K562 (cell line): ENCODE data around the gene DDX5. TPM values are rescaled to one million over a fixed set of nuclear protein-coding genes. Genes with fewer than 3 reads are reported as not detected.

Source experiments
- CAMTA2 ChIP-seq: fragments of 250-450 bp; sonication (Bioruptor Pico); conservative IDR thresholded peaks from 2 replicates; pipeline ENCODE4 v1.5.1; 2022
- CREM ChIP-seq: IDR thresholded peaks from 2 replicates; pipeline ENCODE4 v1.6.1; 2014; ENCODE audit warnings: antibody characterized with exemption, low read depth
- ELF1 ChIP-seq: fragments of 200-800 bp; sonication (Bioruptor generic); IDR thresholded peaks from 2 replicates; pipeline ENCODE4 v1.6.1; 2016; ENCODE audit warnings: missing genetic modification characterization, missing compliant biosample characterization
- GABPA ChIP-seq: fragments of 200-800 bp; sonication (Bioruptor generic); conservative IDR thresholded peaks from 2 replicates; pipeline ENCODE4 v1.6.1; 2016; ENCODE audit warnings: low read depth, missing genetic modification characterization, missing compliant biosample characterization
- JUND ChIP-seq, 2 experiments: IDR thresholded peaks; 2 replicates in 1 of 2; 3 replicates in 1 of 2; pipeline ENCODE4 v1.6.1; 2011; ENCODE audit warnings: borderline replicate concordance in 2 of 2, low read depth in 2 of 2, low read length in 2 of 2, improper control_type of control experiment in 1 of 2, missing biosample characterization in 1 of 2, missing genetic modification characterization in 1 of 2, missing genetic modification reagents in 1 of 2
- KAT8 ChIP-seq: fragments of 450-650 bp; IDR thresholded peaks from 2 replicates; pipeline ENCODE4 v1.6.1; 2016; ENCODE audit warnings: low read depth, mild to moderate bottlenecking
- PCBP1 ChIP-seq: fragments of 200-400 bp; formaldehyde crosslinking; IDR thresholded peaks from 2 replicates; pipeline ENCODE4 v1.6.1; 2018; ENCODE audit warnings: mild to moderate bottlenecking, low read depth, low read length; ENCODE audit not compliant: poor library complexity, severe bottlenecking
- STAT6 ChIP-seq: sonication (generic); formaldehyde crosslinking; IDR thresholded peaks from 2 replicates; pipeline ENCODE4 v1.8.1; 2023; ENCODE audit warnings: mild to moderate bottlenecking, missing genetic modification reagents
- ZNF699 ChIP-seq: fragments of 250-450 bp; sonication (Bioruptor Pico); IDR thresholded peaks from 2 replicates; pipeline ENCODE4 v1.8.0; 2021; ENCODE audit warnings: mild to moderate bottlenecking, moderate library complexity; ENCODE audit not compliant: insufficient replicate concordance
- ZZZ3 ChIP-seq: fragments of 450-650 bp; IDR thresholded peaks from 2 replicates; pipeline ENCODE4 v1.6.1; 2016; ENCODE audit warnings: antibody characterized with exemption, mild to moderate bottlenecking, moderate library complexity
- polyA plus RNA-seq, 8 experiments: library from polyadenylated mRNA; depleted of rRNA in 4 of 8; stranded (reverse) in 5 of 8; unstranded in 3 of 8; fragments of >200 nt; fragmentation: Nextera tagmentation in 2 of 8; fragmentation: Illumina TruSeq in 1 of 8; extraction: Ambion mirVana in 2 of 8; extraction: Trizol in 1 of 8; gene quantifications; 2 replicates each; pipeline versions ENCODE4 v1.2.1 to v1.2.3, GENCODE V29; 2011 to 2014; ENCODE audit warnings: inconsistent platforms in 1 of 8, missing spikeins in 1 of 8
- total RNA-seq, 7 experiments: library from RNA; depleted of rRNA in 6 of 7; stranded (reverse); fragments of >200 nt in 6 of 7; fragmentation: Illumina TruSeq in 2 of 7; extraction: Trizol in 2 of 7; gene quantifications; 2 replicates each; pipeline versions ENCODE4 v1.2.1 to v1.2.3, GENCODE V29; 2011 to 2021; ENCODE audit warnings: low replicate concordance in 1 of 7
- TF ChIP-seq, protein P1 (sequence below): IDR thresholded peaks from 2 replicates; pipeline ENCODE4 v1.6.1; 2011; ENCODE audit not compliant: insufficient read length; ENCODE audit errors: extremely low read depth
- TF ChIP-seq, protein P2 (sequence below): fragments of 200-600 bp; sonication (generic); IDR thresholded peaks from one replicate; pipeline ENCODE4 v1.6.1; 2012; ENCODE audit warnings: mild to moderate bottlenecking, low read depth, low read length, inconsistent platforms

Gene DDX5
- total and polyA plus RNA-seq, 9 of the 15 experiments (the other 6 are each of a cell fraction or from before 2014, with no cell fraction given) = 306 to 1,639 (median 604) TPM

- TF ChIP-seq STAT6 (no peak), ZZZ3 (no peak), CAMTA2 (CRISPR knock-in tag) (no peak), ZNF699 (no peak), JUND (IDR thresholded peaks at IDR 0.05; ENCODE audit: borderline replicate concordance, low read depth, low read length) (peak; percentile 38; the same call in 1 of the 2 replicates), JUND (tag; IDR thresholded peaks at IDR 0.05; ENCODE audit: borderline replicate concordance, low read depth, low read length) (peak; percentile 31; the same call in 1 of the 3 replicates), CREM (peak; percentile 65; the same call in 1 of the 2 replicates), KAT8 (no peak), PCBP1 (no peak), ELF1 (tag) (no peak), GABPA (tag) (no peak)
- TF ChIP-seq, protein P1, sequence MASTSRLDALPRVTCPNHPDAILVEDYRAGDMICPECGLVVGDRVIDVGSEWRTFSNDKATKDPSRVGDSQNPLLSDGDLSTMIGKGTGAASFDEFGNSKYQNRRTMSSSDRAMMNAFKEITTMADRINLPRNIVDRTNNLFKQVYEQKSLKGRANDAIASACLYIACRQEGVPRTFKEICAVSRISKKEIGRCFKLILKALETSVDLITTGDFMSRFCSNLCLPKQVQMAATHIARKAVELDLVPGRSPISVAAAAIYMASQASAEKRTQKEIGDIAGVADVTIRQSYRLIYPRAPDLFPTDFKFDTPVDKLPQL = no peak
- TF ChIP-seq, protein P2, sequence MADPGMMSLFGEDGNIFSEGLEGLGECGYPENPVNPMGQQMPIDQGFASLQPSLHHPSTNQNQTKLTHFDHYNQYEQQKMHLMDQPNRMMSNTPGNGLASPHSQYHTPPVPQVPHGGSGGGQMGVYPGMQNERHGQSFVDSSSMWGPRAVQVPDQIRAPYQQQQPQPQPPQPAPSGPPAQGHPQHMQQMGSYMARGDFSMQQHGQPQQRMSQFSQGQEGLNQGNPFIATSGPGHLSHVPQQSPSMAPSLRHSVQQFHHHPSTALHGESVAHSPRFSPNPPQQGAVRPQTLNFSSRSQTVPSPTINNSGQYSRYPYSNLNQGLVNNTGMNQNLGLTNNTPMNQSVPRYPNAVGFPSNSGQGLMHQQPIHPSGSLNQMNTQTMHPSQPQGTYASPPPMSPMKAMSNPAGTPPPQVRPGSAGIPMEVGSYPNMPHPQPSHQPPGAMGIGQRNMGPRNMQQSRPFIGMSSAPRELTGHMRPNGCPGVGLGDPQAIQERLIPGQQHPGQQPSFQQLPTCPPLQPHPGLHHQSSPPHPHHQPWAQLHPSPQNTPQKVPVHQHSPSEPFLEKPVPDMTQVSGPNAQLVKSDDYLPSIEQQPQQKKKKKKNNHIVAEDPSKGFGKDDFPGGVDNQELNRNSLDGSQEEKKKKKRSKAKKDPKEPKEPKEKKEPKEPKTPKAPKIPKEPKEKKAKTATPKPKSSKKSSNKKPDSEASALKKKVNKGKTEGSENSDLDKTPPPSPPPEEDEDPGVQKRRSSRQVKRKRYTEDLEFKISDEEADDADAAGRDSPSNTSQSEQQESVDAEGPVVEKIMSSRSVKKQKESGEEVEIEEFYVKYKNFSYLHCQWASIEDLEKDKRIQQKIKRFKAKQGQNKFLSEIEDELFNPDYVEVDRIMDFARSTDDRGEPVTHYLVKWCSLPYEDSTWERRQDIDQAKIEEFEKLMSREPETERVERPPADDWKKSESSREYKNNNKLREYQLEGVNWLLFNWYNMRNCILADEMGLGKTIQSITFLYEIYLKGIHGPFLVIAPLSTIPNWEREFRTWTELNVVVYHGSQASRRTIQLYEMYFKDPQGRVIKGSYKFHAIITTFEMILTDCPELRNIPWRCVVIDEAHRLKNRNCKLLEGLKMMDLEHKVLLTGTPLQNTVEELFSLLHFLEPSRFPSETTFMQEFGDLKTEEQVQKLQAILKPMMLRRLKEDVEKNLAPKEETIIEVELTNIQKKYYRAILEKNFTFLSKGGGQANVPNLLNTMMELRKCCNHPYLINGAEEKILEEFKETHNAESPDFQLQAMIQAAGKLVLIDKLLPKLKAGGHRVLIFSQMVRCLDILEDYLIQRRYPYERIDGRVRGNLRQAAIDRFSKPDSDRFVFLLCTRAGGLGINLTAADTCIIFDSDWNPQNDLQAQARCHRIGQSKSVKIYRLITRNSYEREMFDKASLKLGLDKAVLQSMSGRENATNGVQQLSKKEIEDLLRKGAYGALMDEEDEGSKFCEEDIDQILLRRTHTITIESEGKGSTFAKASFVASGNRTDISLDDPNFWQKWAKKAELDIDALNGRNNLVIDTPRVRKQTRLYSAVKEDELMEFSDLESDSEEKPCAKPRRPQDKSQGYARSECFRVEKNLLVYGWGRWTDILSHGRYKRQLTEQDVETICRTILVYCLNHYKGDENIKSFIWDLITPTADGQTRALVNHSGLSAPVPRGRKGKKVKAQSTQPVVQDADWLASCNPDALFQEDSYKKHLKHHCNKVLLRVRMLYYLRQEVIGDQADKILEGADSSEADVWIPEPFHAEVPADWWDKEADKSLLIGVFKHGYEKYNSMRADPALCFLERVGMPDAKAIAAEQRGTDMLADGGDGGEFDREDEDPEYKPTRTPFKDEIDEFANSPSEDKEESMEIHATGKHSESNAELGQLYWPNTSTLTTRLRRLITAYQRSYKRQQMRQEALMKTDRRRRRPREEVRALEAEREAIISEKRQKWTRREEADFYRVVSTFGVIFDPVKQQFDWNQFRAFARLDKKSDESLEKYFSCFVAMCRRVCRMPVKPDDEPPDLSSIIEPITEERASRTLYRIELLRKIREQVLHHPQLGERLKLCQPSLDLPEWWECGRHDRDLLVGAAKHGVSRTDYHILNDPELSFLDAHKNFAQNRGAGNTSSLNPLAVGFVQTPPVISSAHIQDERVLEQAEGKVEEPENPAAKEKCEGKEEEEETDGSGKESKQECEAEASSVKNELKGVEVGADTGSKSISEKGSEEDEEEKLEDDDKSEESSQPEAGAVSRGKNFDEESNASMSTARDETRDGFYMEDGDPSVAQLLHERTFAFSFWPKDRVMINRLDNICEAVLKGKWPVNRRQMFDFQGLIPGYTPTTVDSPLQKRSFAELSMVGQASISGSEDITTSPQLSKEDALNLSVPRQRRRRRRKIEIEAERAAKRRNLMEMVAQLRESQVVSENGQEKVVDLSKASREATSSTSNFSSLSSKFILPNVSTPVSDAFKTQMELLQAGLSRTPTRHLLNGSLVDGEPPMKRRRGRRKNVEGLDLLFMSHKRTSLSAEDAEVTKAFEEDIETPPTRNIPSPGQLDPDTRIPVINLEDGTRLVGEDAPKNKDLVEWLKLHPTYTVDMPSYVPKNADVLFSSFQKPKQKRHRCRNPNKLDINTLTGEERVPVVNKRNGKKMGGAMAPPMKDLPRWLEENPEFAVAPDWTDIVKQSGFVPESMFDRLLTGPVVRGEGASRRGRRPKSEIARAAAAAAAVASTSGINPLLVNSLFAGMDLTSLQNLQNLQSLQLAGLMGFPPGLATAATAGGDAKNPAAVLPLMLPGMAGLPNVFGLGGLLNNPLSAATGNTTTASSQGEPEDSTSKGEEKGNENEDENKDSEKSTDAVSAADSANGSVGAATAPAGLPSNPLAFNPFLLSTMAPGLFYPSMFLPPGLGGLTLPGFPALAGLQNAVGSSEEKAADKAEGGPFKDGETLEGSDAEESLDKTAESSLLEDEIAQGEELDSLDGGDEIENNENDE = no peak
These were observed 13.5 kb downstream of the DDX5 start (continued) for GRCh38 chr17:64492481-64493109.
